H1 (cell line): Measurements from ENCODE around the gene SP8. TPM values are rescaled to one million over a fixed set of nuclear protein-coding genes. Genes with fewer than 3 reads are reported as not detected.

Experiments used
- CTCF ChIA-PET: fragments of 300-600 bp; sonication (Branson Sonifier 250); formaldehyde crosslinking; loops from one replicate; lab custom pipeline; 2021; ENCODE audit not compliant: partially characterized antibody; lab: Charles Lee
- POLR2A ChIA-PET: fragments of 300-600 bp; sonication (Branson Sonifier 250); formaldehyde crosslinking; loops from one replicate; lab custom pipeline; 2021; ENCODE audit warnings: inconsistent platforms; ENCODE audit not compliant: partially characterized antibody; lab: Charles Lee
- DNase-seq, 2 experiments: peaks; one replicate each; pipeline versions ENCODE4 v3.0.0 to v3.0.0-alpha.2; 2010 to 2022; ENCODE audit warnings: low spot score in 2 of 2, low read depth in 1 of 2, mixed read lengths in 1 of 2
- FAIRE-seq: peaks from 2 replicates; lab custom pipeline; 2011; peaks lifted over from hg19 to GRCh38; lab: Jason Lieb, UNC
- H2AFZ ChIP-seq: 2 replicates; pipeline ENCODE4 v1.8.1; 2012; ENCODE audit warnings: low read length, inconsistent platforms
- H2AK5ac ChIP-seq: 2 replicates; pipeline ENCODE4 v1.6.1; 2013; ENCODE audit warnings: low read depth, low read length
- H2BK120ac ChIP-seq: replicated peaks from 2 replicates; pipeline ENCODE3; 2013; ENCODE audit warnings: low read depth, low read length, inconsistent platforms
- H2BK12ac ChIP-seq: 2 replicates; pipeline ENCODE4 v1.6.1; 2013; ENCODE audit warnings: low read depth, low read length
- H2BK15ac ChIP-seq: 2 replicates; pipeline ENCODE4 v1.6.1; 2013; ENCODE audit warnings: low read length
- H2BK20ac ChIP-seq: 2 replicates; pipeline ENCODE4 v1.6.1; 2013; ENCODE audit warnings: low read length
- H2BK5ac ChIP-seq: 2 replicates; pipeline ENCODE4 v1.6.1; 2013; ENCODE audit warnings: low read depth, low read length
- H3K14ac ChIP-seq: 2 replicates; pipeline ENCODE4 v1.6.1; 2013; ENCODE audit warnings: inconsistent platforms; ENCODE audit not compliant: insufficient read length
- H3K18ac ChIP-seq: 2 replicates; pipeline ENCODE4 v1.6.1; 2013; ENCODE audit warnings: low read length; ENCODE audit errors: extremely low read depth
- H3K23ac ChIP-seq: 2 replicates; pipeline ENCODE4 v1.6.1; 2013; ENCODE audit warnings: inconsistent platforms; ENCODE audit not compliant: insufficient read length
- H3K23me2 ChIP-seq: 2 replicates; pipeline ENCODE4 v1.6.1; 2013; ENCODE audit warnings: low read depth, low read length
- H3K27ac ChIP-seq: 2 replicates; pipeline ENCODE4 v1.6.1; 2011; ENCODE audit warnings: low read depth, low read length, inconsistent platforms
- H3K27me3 ChIP-seq, 4 experiments: replicated peaks in 1 of 4; 1 replicate in 1 of 4; 2 replicates in 3 of 4; pipeline versions ENCODE4 v1.6.1 to v1.8.1; 2011 to 2013; ENCODE audit warnings: low read length in 3 of 4, mild to moderate bottlenecking in 3 of 4, inconsistent platforms in 2 of 4, mixed read lengths in 2 of 4, moderate library complexity in 1 of 4; ENCODE audit not compliant: control insufficient read depth in 3 of 4, insufficient read depth in 3 of 4; ENCODE audit errors: extremely low read depth in 1 of 4
- H3K36me3 ChIP-seq, 4 experiments: 2 replicates each; pipeline versions ENCODE4 v1.6.1 to v1.8.1; 2011 to 2013; ENCODE audit warnings: mild to moderate bottlenecking in 4 of 4, low read length in 3 of 4, moderate library complexity in 2 of 4, control low read depth in 1 of 4, inconsistent platforms in 1 of 4; ENCODE audit not compliant: insufficient read depth in 4 of 4, control insufficient read depth in 2 of 4
- H3K4ac ChIP-seq: replicated peaks from 2 replicates; pipeline ENCODE3; 2013; ENCODE audit warnings: low read length, low read depth, mixed read lengths, inconsistent platforms; ENCODE audit not compliant: insufficient read length
- H3K4me1 ChIP-seq, 4 experiments: replicated peaks in 1 of 4; 1 replicate in 1 of 4; 2 replicates in 3 of 4; pipeline versions ENCODE4 v1.6.1 to v1.8.1; 2011 to 2013; ENCODE audit warnings: low read length in 3 of 4, inconsistent platforms in 2 of 4, mixed read lengths in 1 of 4; ENCODE audit not compliant: insufficient read depth in 4 of 4, control insufficient read depth in 3 of 4
- H3K4me2 ChIP-seq, 2 experiments: 2 replicates each; pipeline versions ENCODE4 v1.6.1 to v1.8.1; 2011 to 2013; ENCODE audit warnings: low read depth in 2 of 2, low read length in 2 of 2, control low read depth in 1 of 2, inconsistent platforms in 1 of 2, mild to moderate bottlenecking in 1 of 2; ENCODE audit not compliant: insufficient read depth in 1 of 2
- H3K4me3 ChIP-seq, 4 experiments: fragments of 200-600, 300-600 bp in 1 of 4; sonication (generic), shearing (Covaris generic), sonication (Bioruptor Twin) in 1 of 4; 2 replicates each; pipeline versions ENCODE4 v1.5.1 to v1.8.1; 2011 to 2016; ENCODE audit warnings: low read length in 4 of 4, low read depth in 3 of 4, control low read depth in 2 of 4, inconsistent platforms in 2 of 4, mild to moderate bottlenecking in 2 of 4, mixed read lengths in 1 of 4, moderate library complexity in 1 of 4; ENCODE audit not compliant: insufficient read depth in 2 of 4; ENCODE audit errors: extremely low read depth in 1 of 4
- H3K56ac ChIP-seq: replicated peaks from 2 replicates; pipeline ENCODE3; 2013; ENCODE audit warnings: low read depth, mild to moderate bottlenecking, mixed read lengths, low read length, inconsistent platforms; ENCODE audit not compliant: insufficient read length
- H3K79me1 ChIP-seq: 2 replicates; pipeline ENCODE4 v1.6.1; 2013; ENCODE audit warnings: low read depth, low read length, control low read depth
- H3K79me2 ChIP-seq, 2 experiments: 2 replicates each; pipeline versions ENCODE4 v1.6.1 to v1.8.1; 2012 to 2013; ENCODE audit warnings: low read length in 2 of 2, mild to moderate bottlenecking in 2 of 2, inconsistent platforms in 1 of 2; ENCODE audit not compliant: insufficient read depth in 2 of 2, control insufficient read depth in 1 of 2
- H3K9ac ChIP-seq, 4 experiments: replicated peaks in 1 of 4; 1 replicate in 1 of 4; 2 replicates in 3 of 4; pipeline versions ENCODE4 v1.6.1 to v1.8.1; 2011 to 2013; ENCODE audit warnings: low read depth in 3 of 4, low read length in 3 of 4, control low read depth in 2 of 4, mild to moderate bottlenecking in 2 of 4, moderate library complexity in 2 of 4, inconsistent platforms in 1 of 4; ENCODE audit errors: extremely low read depth in 1 of 4
- H3K9me3 ChIP-seq, 2 experiments: 2 replicates each; pipeline versions ENCODE4 v1.6.1 to v1.8.1; 2012 to 2013; ENCODE audit warnings: mild to moderate bottlenecking in 2 of 2, moderate library complexity in 2 of 2, control low read depth in 1 of 2, inconsistent platforms in 1 of 2, low read depth in 1 of 2, low read length in 1 of 2, mixed read lengths in 1 of 2; ENCODE audit not compliant: insufficient read depth in 2 of 2
- H4K20me1 ChIP-seq, 2 experiments: replicated peaks in 1 of 2; 2 replicates each; pipeline versions ENCODE3 to v1.8.1; 2011 to 2013; ENCODE audit warnings: inconsistent platforms in 2 of 2, low read length in 2 of 2, mild to moderate bottlenecking in 1 of 2; ENCODE audit not compliant: insufficient read depth in 2 of 2, control insufficient read depth in 1 of 2
- H4K5ac ChIP-seq: 2 replicates; pipeline ENCODE4 v1.6.1; 2013; ENCODE audit warnings: low read length, low read depth, mixed read lengths, inconsistent platforms; ENCODE audit not compliant: insufficient read length
- H4K8ac ChIP-seq: 2 replicates; pipeline ENCODE4 v1.8.0; 2013; ENCODE audit warnings: mild to moderate bottlenecking, moderate library complexity, low read length, inconsistent platforms; ENCODE audit not compliant: insufficient read depth; ENCODE audit errors: extremely low read depth
- H4K91ac ChIP-seq: replicated peaks from 2 replicates; pipeline ENCODE3; 2013; ENCODE audit warnings: low read length, mixed read lengths, inconsistent platforms; ENCODE audit not compliant: insufficient read length
- GABPA ChIP-seq: IDR thresholded peaks from 2 replicates; pipeline ENCODE4 v1.6.1; 2011; ENCODE audit warnings: mild to moderate bottlenecking, low read length, moderate library complexity, borderline replicate concordance; ENCODE audit not compliant: insufficient read depth
- HDAC2 ChIP-seq, 2 experiments: fragments of 300-600 bp in 1 of 2; sonication (generic) in 1 of 2; IDR thresholded peaks; 2 replicates each; pipeline ENCODE4 v1.6.1; 2011 to 2012; ENCODE audit warnings: low read depth in 2 of 2, low read length in 2 of 2, mild to moderate bottlenecking in 2 of 2, moderate library complexity in 2 of 2, borderline replicate concordance in 1 of 2, inconsistent platforms in 1 of 2
- HDAC6 ChIP-seq: IDR thresholded peaks from one replicate; pipeline ENCODE4 v1.7.1; 2012; ENCODE audit warnings: low read depth, mild to moderate bottlenecking, inconsistent platforms, low read length, moderate library complexity
- KDM4A ChIP-seq: IDR thresholded peaks from one replicate; pipeline ENCODE4 v1.7.1; 2012; ENCODE audit warnings: low read depth, mild to moderate bottlenecking, moderate library complexity, low read length, inconsistent platforms; ENCODE audit not compliant: severe bottlenecking
- POLR2A ChIP-seq, 2 experiments: IDR thresholded peaks; 1 replicate in 1 of 2; 2 replicates in 1 of 2; pipeline ENCODE4 v1.6.1; 2011; ENCODE audit warnings: low read depth in 2 of 2, low read length in 2 of 2, mild to moderate bottlenecking in 2 of 2; ENCODE audit errors: control extremely low read depth in 1 of 2
- SIN3A ChIP-seq, 2 experiments: IDR thresholded peaks in 1 of 2; conservative IDR thresholded peaks in 1 of 2; 2 replicates each; pipeline ENCODE4 v1.6.1; 2011 to 2012; ENCODE audit warnings: low read length in 2 of 2, improper control_type of control experiment in 1 of 2, low read depth in 1 of 2, mild to moderate bottlenecking in 1 of 2
- SIX5 ChIP-seq: IDR thresholded peaks from 2 replicates; pipeline ENCODE4 v1.6.1; 2011; ENCODE audit warnings: mild to moderate bottlenecking, low read depth, low read length
- SRF ChIP-seq: IDR thresholded peaks from 2 replicates; pipeline ENCODE4 v1.6.1; 2011; ENCODE audit warnings: mild to moderate bottlenecking, low read depth, low read length, moderate library complexity
- WGBS, 2 experiments: shearing (Covaris generic) in 1 of 2; methylation state at CpG; one replicate each; pipeline versions ENCODE4 v1.1.6 to v1.1.7; 2013 to 2015; ENCODE audit warnings: low lambda C conversion rate in 2 of 2, mixed read lengths in 2 of 2, inconsistent platforms in 1 of 2, low coverage in 1 of 2, missing lambda C conversion rate in 1 of 2; ENCODE audit not compliant: insufficient replicate concordance in 2 of 2, insufficient coverage in 1 of 2, insufficient read length in 1 of 2; ENCODE audit errors: extremely low coverage in 1 of 2, missing lambda C conversion rate in 1 of 2; 5-methylcytosine and 5-hydroxymethylcytosine counted together
- polyA plus RNA-seq, 7 experiments: library from polyadenylated mRNA; depleted of rRNA in 3 of 7; stranded (reverse) in 5 of 7; unstranded in 2 of 7; fragments of >200 nt in 5 of 7; fragments of 200-250 nt in 2 of 7; gene quantifications; 1 replicate in 5 of 7; 2 replicates in 1 of 7; 4 replicates in 1 of 7; pipeline versions ENCODE4 v1.2.1 to v1.2.3, GENCODE V29; 2011 to 2013; ENCODE audit warnings: missing spikeins in 2 of 7, mixed read lengths in 2 of 7
- total RNA-seq: library from RNA; stranded (reverse); fragmentation: NEBNext Ultra II Directional; extraction: Animal tissue kit (Norgen Biotek cat#: 25700); gene quantifications from 2 replicates; pipeline ENCODE4 v1.2.1, GENCODE V29; 2021

Gene SP8
- total and polyA plus RNA-seq, 2 of the 8 experiments (the other 6 are each of a cell fraction or from before 2014, with no cell fraction given), result 11.3 to 12.0 TPM

DNA sequence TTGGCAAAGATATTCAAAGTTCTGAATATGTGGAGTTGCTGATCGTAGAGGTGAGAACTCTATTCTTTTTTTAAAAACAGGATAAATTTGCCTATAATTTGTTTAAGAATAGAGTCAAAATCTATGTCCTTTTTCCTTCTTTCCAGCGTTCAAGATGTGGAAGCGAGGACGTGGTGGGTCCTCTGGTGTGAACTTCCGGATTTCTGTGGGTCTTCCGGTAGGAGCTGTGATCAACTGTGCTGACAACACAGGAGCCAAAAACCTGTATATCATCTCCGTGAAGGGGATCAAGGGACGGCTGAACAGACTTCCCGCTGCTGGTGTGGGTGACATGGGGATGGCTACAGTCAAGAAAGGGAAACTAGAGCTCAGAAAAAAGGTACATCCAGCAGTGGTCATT lies 40.5 kb upstream of the SP8 start:
- Histone ChIP-seq H3K4ac (no peak overlapping the region), H4K91ac (no peak overlapping the region), H2BK12ac (no peak overlapping the region), H2AFZ (no peak overlapping the region), H2BK15ac (no peak overlapping the region), H3K4me3 (no peak overlapping the region), H2BK20ac (no peak overlapping the region), H3K4me2 (no peak overlapping the region), H3K9me3 (no peaks in the 10 kb centered on the region), H3K79me2 (no peaks in the 10 kb centered on the region), H3K27ac (no peak overlapping the region), H2AK5ac (no peak overlapping the region), H4K20me1 (no peaks in the 10 kb centered on the region), H3K79me1 (no peaks in the 10 kb centered on the region), H3K4me1 (peaks cover 0 to 16% (median 10%) of the 10 kb centered on the region in 4 experiments; a peak in 4 of 7 replicates), H3K9ac (no peak overlapping the region), H3K14ac (no peak overlapping the region), H3K56ac (no peak overlapping the region), H3K23ac (no peak overlapping the region), H2BK120ac (no peak overlapping the region), H3K23me2 (no peaks in the 10 kb centered on the region), H3K27me3 (no peaks in the 10 kb centered on the region), H3K36me3 (no peaks in the 10 kb centered on the region), H2BK5ac (no peak overlapping the region), H4K5ac (no peak overlapping the region), H4K8ac (no peak overlapping the region), H3K18ac (0 out of 2 replicates have a peak overlapping the region, but pooled peaks have one; percentile 24)
- CTCF ChIA-PET, result interaction anchor here (1.0 to 1.9 kb wide), 4 partner anchors 8 to 36 kb away, joined by 3 to 5 read pairs (median 4); no protein-coding TSS in a partner anchor
- TF ChIP-seq HDAC6, result no peak
- TF ChIP-seq SIN3A (conservative IDR thresholded peaks at IDR 0.05 in 1 of 2, IDR thresholded peaks at IDR 0.05 in 1 of 2; ENCODE audit: low read depth in 1 of 2, low read length in 2 of 2), result no peak
- no peak for TF ChIP-seq POLR2A (IDR thresholded peaks at IDR 0.05; ENCODE audit: control extremely low read depth in 1 of 2, low read depth in 2 of 2, low read length in 2 of 2)
- no peak for TF ChIP-seq HDAC2 (IDR thresholded peaks at IDR 0.05; ENCODE audit: borderline replicate concordance in 1 of 2, low read depth in 2 of 2, low read length in 2 of 2)
- no peak for TF ChIP-seq SIX5
- TF ChIP-seq GABPA, result no peak
- no peak for TF ChIP-seq SRF
- TF ChIP-seq KDM4A, result no peak
- POLR2A ChIA-PET, result interaction anchor here (1.0 kb wide), 1 partner anchor 10 kb away, joined by 3 read pairs; no protein-coding TSS in a partner anchor
- 93% methylated on average over 9 of the region's 9 CpGs; no CpG with 5 or more reads in 1 of the 2 experiments for WGBS, 2 experiments
- DNase-seq, result no peak
- FAIRE-seq, result no peak
